Measurements from ENCODE around the gene LMOD2.

The LMOD2 gene

GRCh38 chr7:123637203-123637602 lies 18.5 kb upstream of the LMOD2 start:
- ATAC-seq: peak; percentile 24; the same call in 1 of the 3 replicates
- TF ChIP-seq ZNF70 (CRISPR knock-in tag; IDR thresholded peaks at IDR 0.05) (no peak), PPARA (CRISPR knock-in tag; IDR thresholded peaks at IDR 0.05; ENCODE audit: borderline replicate concordance) (no peak), ARNTL (CRISPR knock-in tag; IDR thresholded peaks at IDR 0.05; ENCODE audit: borderline replicate concordance, low read depth) (no peak), ZFP30 (CRISPR knock-in tag; IDR thresholded peaks at IDR 0.05) (no peak), TSHZ2 (CRISPR knock-in tag; IDR thresholded peaks at IDR 0.05) (no peak)

- TF ChIP-seq CSRNP3 (CRISPR knock-in tag; IDR thresholded peaks at IDR 0.05) (no peak), POU6F1 (CRISPR knock-in tag; IDR thresholded peaks at IDR 0.05; ENCODE audit: borderline replicate concordance, low read depth) (no peak), PATZ1 (CRISPR knock-in tag; IDR thresholded peaks at IDR 0.05; ENCODE audit: borderline replicate concordance) (no peak), ZNF70 (CRISPR knock-in tag; IDR thresholded peaks at IDR 0.05) (no peak), ARNTL (CRISPR knock-in tag; IDR thresholded peaks at IDR 0.05; ENCODE audit: borderline replicate concordance, low read depth) (no peak), PPARA (CRISPR knock-in tag; IDR thresholded peaks at IDR 0.05; ENCODE audit: borderline replicate concordance) (no peak), TCF4 (CRISPR knock-in tag; IDR thresholded peaks at IDR 0.05; ENCODE audit: borderline replicate concordance) (no peak), ESRRG (CRISPR knock-in tag; IDR thresholded peaks at IDR 0.05) (no peak), RARB (CRISPR knock-in tag; IDR thresholded peaks at IDR 0.05) (no peak), ZC3H10 (CRISPR knock-in tag; IDR thresholded peaks at IDR 0.05) (no peak), BACH2 (CRISPR knock-in tag; IDR thresholded peaks at IDR 0.05; ENCODE audit: borderline replicate concordance) (no peak), SNAI2 (CRISPR knock-in tag; IDR thresholded peaks at IDR 0.05) (no peak), ZFP30 (CRISPR knock-in tag; IDR thresholded peaks at IDR 0.05) (no peak), ZFP3 (CRISPR knock-in tag; IDR thresholded peaks at IDR 0.05) (no peak), GLIS3 (CRISPR knock-in tag; IDR thresholded peaks at IDR 0.05) (no peak), ZNF8 (CRISPR knock-in tag; IDR thresholded peaks at IDR 0.05) (no peak)
- no peak for ATAC-seq
These were observed 17.8 kb upstream of the LMOD2 start for GRCh38 chr7:123637878-123638277.

- ATAC-seq: no peak
- TF ChIP-seq PPARA (CRISPR knock-in tag; IDR thresholded peaks at IDR 0.05; ENCODE audit: borderline replicate concordance): no peak
These were observed 16.0 kb upstream of the LMOD2 start for GRCh38 chr7:123639631-123640030.

GRCh38 chr7:123640583-123640982 lies 15.1 kb upstream of the LMOD2 start:
- no peak for ATAC-seq
- TF ChIP-seq CSRNP3 (CRISPR knock-in tag; IDR thresholded peaks at IDR 0.05) (no peak), GLIS3 (CRISPR knock-in tag; IDR thresholded peaks at IDR 0.05) (no peak)

- ATAC-seq: no peak
- no peak for TF ChIP-seq BACH2 (CRISPR knock-in tag; IDR thresholded peaks at IDR 0.05; ENCODE audit: borderline replicate concordance)
- TF ChIP-seq ZFP3 (CRISPR knock-in tag; IDR thresholded peaks at IDR 0.05): no peak
- no peak for TF ChIP-seq PPARA (CRISPR knock-in tag; IDR thresholded peaks at IDR 0.05; ENCODE audit: borderline replicate concordance)
- TF ChIP-seq ZNF565 (CRISPR knock-in tag; conservative IDR thresholded peaks at IDR 0.05; ENCODE audit: low read depth): no peak
- no peak for TF ChIP-seq OSR1 (CRISPR knock-in tag; IDR thresholded peaks at IDR 0.05)
- no peak for TF ChIP-seq CREB5 (CRISPR knock-in tag; IDR thresholded peaks at IDR 0.05; ENCODE audit: low read depth)
- no peak for TF ChIP-seq RARB (CRISPR knock-in tag; IDR thresholded peaks at IDR 0.05)
These were observed 13.8 kb upstream of the LMOD2 start for GRCh38 chr7:123641901-123642300.

Data from SK-N-SH treated with all-trans-retinoic acid at 6 μM for 48 hours (cell line).